Nephron progenitor cell (in vitro differentiated cells): ENCODE measurements around the gene GPR153.

ENCODE experiments used
- DNase-seq: peaks from one replicate; pipeline ENCODE4 v3.0.0; 2021
- H3K27ac Mint-ChIP-seq: 2 replicates; pipeline ENCODE4 v1.8.0; 2021; ENCODE audit warnings: mild to moderate bottlenecking, moderate library complexity, mixed read lengths
- H3K27me3 Mint-ChIP-seq: 2 replicates; pipeline ENCODE4 v1.8.0; 2021; ENCODE audit warnings: mild to moderate bottlenecking, low read depth, mixed read lengths; ENCODE audit not compliant: poor library complexity
- H3K36me3 Mint-ChIP-seq: 2 replicates; pipeline ENCODE4 v1.8.0; 2021; ENCODE audit warnings: low read depth, mixed read lengths
- H3K4me1 Mint-ChIP-seq: 2 replicates; pipeline ENCODE4 v1.8.0; 2021; ENCODE audit warnings: mixed read lengths
- H3K4me3 Mint-ChIP-seq: 2 replicates; pipeline ENCODE4 v1.8.0; 2021; ENCODE audit warnings: mild to moderate bottlenecking, moderate library complexity, mixed read lengths
- H3K9me3 Mint-ChIP-seq: 2 replicates; pipeline ENCODE4 v1.8.0; 2021; ENCODE audit warnings: mild to moderate bottlenecking, moderate library complexity, mixed read lengths
- TF ChIP-seq, protein P1 (sequence below): fragments of 200-600 bp; sonication (generic); IDR thresholded peaks from 2 replicates; pipeline ENCODE4 v1.5.0; 2021; ENCODE audit warnings: antibody characterized with exemption

GPR153 gene

DNA sequence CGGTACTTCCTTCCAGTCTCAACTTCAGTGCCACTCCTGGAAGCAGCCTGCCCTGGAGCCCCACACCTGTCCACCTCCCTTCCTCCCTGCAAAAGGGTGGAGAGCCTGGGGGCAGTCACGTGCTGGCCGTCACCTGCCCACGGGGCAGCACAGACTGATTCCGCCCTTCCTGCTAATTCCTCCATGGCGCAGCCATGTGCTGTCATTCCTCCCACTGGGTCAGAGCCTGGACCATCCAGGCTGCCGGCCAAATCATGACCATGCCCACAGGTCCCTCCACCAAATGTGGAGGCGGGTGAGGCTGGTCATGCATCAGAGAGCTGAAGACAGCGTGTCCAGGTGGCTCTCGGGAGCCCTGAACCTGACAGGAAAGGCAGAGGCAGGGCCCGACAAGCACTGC, 24.4 kb upstream of the GPR153 start:
- H3K27ac Mint-ChIP-seq = no peak overlapping the region
- H3K4me3 Mint-ChIP-seq = peak overlapping the region; percentile 24
- no peaks in the 10 kb centered on the region for H3K9me3 Mint-ChIP-seq
- H3K4me1 Mint-ChIP-seq = peaks cover 14% of the 10 kb centered on the region
- no peak for DNase-seq
- H3K27me3 Mint-ChIP-seq = peaks cover 5% of the 10 kb centered on the region
- no peaks in the 10 kb centered on the region for H3K36me3 Mint-ChIP-seq
- TF ChIP-seq, protein P1, sequence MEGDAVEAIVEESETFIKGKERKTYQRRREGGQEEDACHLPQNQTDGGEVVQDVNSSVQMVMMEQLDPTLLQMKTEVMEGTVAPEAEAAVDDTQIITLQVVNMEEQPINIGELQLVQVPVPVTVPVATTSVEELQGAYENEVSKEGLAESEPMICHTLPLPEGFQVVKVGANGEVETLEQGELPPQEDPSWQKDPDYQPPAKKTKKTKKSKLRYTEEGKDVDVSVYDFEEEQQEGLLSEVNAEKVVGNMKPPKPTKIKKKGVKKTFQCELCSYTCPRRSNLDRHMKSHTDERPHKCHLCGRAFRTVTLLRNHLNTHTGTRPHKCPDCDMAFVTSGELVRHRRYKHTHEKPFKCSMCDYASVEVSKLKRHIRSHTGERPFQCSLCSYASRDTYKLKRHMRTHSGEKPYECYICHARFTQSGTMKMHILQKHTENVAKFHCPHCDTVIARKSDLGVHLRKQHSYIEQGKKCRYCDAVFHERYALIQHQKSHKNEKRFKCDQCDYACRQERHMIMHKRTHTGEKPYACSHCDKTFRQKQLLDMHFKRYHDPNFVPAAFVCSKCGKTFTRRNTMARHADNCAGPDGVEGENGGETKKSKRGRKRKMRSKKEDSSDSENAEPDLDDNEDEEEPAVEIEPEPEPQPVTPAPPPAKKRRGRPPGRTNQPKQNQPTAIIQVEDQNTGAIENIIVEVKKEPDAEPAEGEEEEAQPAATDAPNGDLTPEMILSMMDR = no peak

DNA sequence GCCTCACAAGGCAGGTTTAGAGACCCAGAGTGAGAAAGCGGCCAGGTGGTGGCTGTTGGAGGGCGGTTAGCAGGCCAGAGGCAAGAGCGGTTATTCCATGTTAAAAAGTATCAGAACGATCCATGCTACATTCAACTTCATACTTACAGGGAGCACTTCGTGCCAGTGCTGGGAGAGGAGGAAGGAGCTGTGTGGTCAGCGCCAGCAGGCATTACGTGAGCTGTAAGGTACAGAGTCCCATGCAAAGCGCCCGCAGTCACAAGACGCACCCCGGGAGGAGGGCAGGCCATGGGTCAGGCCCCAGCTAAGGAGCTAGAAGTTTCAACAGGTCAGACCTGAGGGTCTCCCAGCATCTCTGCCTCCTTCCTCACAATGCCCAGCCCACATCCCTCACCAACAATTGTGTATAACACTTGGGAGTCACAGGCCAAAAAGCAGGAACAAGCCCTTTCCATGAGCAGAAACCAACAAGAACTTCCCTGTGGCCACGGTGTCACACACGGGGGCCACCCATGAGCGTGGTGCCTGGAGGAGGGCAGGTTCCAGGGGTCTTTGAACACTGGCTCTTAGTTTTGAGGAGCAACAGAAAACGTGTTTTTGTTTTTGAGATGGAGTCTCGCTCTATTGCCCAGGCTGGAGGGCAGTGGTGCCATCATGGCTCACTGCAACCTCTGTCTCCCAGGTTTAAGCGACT, 21.8 kb upstream of the GPR153 start:
- TF ChIP-seq, protein P1 = no peak
- no peaks in the 10 kb centered on the region for H3K9me3 Mint-ChIP-seq
- H3K4me1 Mint-ChIP-seq = peaks cover 34% of the 10 kb centered on the region

DNA sequence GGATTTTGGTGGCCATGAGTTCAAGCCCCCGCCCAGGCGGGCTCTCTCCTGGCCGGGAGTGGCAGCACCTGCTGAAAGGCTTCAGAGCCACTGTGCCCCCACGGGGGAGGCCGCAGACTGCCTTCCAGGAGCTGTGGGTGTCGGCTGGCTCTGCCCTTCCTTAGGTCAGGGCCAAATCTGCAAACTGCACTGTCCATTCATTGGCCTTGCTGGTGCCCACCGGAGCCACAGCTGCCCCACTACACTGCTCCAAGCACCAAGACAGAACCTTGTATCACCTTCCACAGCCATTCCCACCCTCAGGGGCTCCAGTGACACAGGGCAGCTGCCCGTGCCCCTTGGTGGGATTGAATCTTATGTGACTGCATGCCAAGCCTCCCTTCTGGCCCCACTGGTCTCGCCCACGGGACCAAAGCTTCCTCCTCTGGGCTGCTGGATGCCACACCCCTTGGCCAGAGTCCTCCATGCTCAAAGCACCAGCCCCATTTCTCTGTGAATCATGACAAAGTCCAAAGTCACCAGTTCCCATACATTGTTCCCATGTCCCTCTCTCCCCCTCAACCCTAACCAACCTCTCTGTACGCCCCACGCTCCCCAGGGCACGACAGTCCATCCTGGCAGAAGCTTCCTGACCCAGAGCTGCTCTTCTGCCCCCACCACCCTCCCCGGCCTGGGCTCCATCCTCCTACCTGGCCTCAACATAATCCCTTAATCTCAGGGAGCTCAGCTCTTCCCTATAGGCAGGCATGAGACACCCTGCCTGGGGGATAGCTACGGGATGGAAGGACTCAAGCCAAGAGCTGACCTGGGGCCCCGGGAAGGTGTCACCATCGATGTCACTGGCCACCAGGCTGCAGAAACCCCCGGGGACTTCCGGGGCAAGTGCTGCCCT, 20.9 kb upstream of the GPR153 start:
- H3K9me3 Mint-ChIP-seq = no peaks in the 10 kb centered on the region
- TF ChIP-seq, protein P1 = no peak
- peaks cover 43% of the 10 kb centered on the region for H3K4me1 Mint-ChIP-seq
- no peak for DNase-seq
- H3K4me3 Mint-ChIP-seq = no peak overlapping the region
- no peaks in the 10 kb centered on the region for H3K36me3 Mint-ChIP-seq
- H3K27me3 Mint-ChIP-seq = peaks cover 13% of the 10 kb centered on the region
- H3K27ac Mint-ChIP-seq = no peak overlapping the region

More for the DNA sequence above, 21.8 kb upstream of the GPR153 start:
- H3K27me3 Mint-ChIP-seq = peaks cover 10% of the 10 kb centered on the region
- H3K36me3 Mint-ChIP-seq = no peaks in the 10 kb centered on the region
- no peak overlapping the region for H3K27ac Mint-ChIP-seq
- no peak for DNase-seq
- no peak overlapping the region for H3K4me3 Mint-ChIP-seq

DNA sequence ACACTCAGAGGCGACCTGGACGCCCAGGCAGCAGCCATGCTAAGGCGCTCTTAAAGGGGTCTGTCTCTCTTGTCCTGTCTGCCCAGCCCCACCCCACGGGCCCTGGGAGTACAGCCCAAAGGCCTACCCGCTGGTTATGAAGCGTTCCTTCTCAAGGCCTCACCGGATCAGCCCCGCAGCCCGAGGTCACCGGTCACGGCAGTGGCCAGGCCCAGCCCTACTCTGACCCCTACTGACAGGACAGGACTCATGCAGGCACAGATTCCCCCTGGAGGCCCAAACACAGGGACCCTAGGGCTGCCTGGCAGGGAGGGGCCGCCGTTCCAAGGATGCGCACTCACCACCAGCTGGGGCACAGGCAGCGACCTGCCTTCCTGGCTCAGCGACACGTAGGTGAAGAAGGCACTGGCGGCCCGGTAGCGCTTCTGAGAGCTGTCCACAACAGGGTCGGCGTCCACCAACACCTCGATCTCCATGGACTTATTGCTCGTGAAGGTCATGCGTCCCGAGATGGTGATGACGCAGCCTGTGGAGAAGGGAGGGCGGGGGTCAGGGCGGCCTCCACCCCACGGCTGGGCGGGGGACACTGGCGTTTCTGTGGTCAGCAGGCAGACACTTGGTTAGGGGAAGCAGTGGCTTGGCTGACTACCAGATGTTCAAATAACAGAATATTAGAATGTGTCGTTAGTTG, 20.0 kb upstream of the GPR153 start:
- no peak overlapping the region for H3K4me3 Mint-ChIP-seq
- DNase-seq = peak; percentile 68

DNA sequence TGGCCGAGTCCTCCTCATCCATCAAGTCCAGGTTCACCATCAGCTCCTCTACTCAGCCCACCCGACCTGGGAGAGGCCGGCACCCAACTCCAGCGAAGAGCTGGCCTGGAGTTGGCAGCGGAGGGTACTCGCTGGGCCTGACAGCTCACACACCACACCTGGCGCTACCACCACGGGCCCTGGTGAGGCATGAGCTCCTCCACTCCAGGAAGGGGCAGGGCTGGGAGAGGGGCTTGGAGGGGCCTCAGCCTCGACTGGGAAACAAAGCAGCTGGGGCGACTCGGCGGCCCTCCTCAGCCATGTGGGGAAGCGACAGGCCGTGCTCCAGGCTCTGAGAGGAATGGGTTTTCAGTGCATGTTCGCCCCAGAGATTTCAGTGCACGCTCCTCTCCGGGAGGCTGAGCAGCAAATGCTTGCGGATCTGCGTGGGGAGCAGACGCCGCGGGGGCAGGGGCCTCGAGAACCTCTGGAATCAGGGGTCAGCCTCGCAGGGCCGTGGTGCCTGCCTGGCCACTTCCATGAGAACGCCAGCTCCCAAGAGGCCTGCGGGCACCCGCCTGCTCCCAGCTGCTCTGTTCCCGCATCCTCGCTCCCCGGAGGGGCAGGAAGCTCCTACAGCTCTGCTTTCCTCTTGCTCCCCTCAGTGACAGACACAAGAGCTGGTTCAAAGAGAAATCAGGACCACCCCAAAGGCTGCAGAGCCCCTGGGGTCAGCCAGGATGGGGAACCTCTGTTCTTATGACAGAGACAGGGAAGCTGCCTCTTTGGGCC, 18.9 kb upstream of the GPR153 start:
- Mint-ChIP-seq H3K36me3 (no peaks in the 10 kb centered on the region), H3K9me3 (no peaks in the 10 kb centered on the region), H3K27me3 (peaks cover 13% of the 10 kb centered on the region), H3K4me3 (no peak overlapping the region), H3K27ac (no peak overlapping the region), H3K4me1 (peaks cover 54% of the 10 kb centered on the region)
- DNase-seq = no peak
- TF ChIP-seq, protein P1 = no peak

More for the DNA sequence above, 20.0 kb upstream of the GPR153 start:
- H3K36me3 Mint-ChIP-seq = no peaks in the 10 kb centered on the region
- H3K9me3 Mint-ChIP-seq = no peaks in the 10 kb centered on the region
- no peak overlapping the region for H3K27ac Mint-ChIP-seq
- peaks cover 13% of the 10 kb centered on the region for H3K27me3 Mint-ChIP-seq
- TF ChIP-seq, protein P1 = peak; percentile 60
- H3K4me1 Mint-ChIP-seq = peaks cover 51% of the 10 kb centered on the region
